Activated T-helper 1 cell treated with anti-CD3 and anti-CD28 coated beads, Interleukin-2, amount 50 U/mL, for 16 hours (primary cell): ENCODE results near the gene MYO5C.

Experiments used
- DNase-seq, 2 donors: peaks; one replicate each; pipeline ENCODE4 v3.0.0-alpha.2; 2020; ENCODE audit warnings: low read depth in 1 of 2, low spot score in 1 of 2

Gene MYO5C, protein sequence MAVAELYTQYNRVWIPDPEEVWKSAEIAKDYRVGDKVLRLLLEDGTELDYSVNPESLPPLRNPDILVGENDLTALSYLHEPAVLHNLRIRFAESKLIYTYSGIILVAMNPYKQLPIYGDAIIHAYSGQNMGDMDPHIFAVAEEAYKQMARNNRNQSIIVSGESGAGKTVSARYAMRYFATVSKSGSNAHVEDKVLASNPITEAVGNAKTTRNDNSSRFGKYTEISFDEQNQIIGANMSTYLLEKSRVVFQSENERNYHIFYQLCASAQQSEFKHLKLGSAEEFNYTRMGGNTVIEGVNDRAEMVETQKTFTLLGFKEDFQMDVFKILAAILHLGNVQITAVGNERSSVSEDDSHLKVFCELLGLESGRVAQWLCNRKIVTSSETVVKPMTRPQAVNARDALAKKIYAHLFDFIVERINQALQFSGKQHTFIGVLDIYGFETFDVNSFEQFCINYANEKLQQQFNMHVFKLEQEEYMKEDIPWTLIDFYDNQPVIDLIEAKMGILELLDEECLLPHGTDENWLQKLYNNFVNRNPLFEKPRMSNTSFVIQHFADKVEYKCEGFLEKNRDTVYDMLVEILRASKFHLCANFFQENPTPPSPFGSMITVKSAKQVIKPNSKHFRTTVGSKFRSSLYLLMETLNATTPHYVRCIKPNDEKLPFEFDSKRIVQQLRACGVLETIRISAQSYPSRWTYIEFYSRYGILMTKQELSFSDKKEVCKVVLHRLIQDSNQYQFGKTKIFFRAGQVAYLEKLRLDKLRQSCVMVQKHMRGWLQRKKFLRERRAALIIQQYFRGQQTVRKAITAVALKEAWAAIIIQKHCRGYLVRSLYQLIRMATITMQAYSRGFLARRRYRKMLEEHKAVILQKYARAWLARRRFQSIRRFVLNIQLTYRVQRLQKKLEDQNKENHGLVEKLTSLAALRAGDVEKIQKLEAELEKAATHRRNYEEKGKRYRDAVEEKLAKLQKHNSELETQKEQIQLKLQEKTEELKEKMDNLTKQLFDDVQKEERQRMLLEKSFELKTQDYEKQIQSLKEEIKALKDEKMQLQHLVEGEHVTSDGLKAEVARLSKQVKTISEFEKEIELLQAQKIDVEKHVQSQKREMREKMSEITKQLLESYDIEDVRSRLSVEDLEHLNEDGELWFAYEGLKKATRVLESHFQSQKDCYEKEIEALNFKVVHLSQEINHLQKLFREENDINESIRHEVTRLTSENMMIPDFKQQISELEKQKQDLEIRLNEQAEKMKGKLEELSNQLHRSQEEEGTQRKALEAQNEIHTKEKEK (N-terminal part only)

DNA sequence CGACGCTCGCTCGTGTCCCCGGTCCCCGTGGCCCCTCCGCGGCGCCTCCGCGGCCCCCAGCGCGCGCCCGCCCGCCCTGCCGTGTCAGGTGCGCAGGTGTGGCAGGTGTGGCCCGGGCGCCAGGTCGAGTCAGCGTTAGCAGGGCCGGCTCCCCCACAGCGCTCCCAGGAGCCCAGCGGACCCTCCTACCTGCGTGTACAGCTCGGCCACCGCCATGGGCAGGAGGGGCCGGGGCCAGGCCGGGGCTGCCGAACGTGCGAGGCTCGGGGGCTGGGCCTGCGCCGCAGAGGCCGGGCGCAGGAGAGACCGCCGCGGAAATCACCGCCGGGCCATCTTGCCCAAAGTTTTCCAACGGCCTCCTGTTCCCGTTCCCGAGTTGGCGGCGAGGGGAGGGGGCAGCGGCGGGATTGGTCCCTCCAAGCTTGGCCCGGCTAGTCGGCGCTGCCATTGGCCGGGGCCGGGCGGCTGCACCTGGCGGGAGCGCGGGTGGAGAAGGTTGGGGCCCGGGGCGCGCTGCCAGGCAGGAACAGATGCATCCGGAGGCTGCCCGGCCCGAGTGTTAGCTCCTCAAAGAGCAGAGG is at the start of gene MYO5C:
TSS of gene MYO5C (minus strand) at position 384 of the 581 bp plus-strand sequence. CDS start at position 216, 168 bp downstream.
- no peak for DNase-seq

DNA sequence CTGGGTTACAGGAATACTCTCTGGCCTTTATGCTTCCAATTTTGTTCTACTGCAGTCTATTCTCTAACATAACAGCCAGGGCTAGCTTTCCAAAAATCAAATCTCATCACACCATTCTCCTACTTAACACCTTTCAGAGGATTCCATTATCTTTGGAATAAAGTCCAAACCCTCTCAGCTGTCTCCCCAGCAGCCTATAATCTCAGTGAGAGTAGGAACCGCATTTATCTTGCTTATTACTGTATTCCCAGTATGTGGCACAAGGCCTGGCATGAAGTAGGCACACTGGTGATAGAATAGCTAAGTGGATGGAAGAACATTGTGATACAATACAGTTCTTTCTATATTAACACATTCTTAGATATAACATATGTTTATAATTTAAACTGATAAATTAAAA is 49.0 kb upstream of the MYO5C start:
- no peak for DNase-seq

DNA sequence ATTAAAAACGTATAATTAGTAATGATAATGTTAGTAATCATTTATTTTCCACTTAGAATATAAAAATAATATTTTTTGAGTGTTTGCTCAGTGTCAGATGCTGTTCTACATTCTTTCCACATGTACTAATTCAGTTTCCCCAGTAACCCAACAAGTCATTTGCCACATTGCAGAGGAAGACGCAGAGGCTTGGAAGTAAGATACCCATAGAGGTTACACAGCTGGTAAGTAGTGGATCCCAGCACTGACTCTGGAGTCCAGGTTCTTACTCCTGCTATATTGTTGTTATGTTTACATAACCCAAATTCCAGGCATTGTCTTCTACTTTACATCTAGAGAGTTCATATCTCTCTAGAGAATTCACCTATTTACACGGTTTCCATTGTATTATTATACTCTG is 48.2 kb upstream of the MYO5C start:
- no peak for DNase-seq

DNA sequence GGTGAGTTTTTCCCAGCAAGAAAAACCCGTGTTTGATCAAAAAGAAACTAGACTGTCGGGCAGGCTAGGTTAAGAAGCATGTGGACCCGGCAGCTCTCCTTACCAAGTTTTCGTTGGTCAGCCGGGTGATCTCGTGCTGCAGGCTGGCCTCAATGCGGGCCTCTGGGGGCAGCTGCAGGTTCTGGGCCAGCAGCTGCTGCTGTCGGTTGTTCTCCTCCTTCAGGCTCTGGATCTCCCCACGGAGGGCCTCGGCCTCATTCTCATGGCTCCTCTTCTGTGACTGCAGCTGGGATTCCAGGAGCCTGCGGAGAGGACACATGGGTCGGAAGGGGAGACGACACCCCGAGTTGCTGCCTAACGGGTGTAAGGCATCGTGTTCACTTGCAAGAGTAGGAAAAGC is 44.5 kb upstream of the MYO5C start:
- DNase-seq: no peak

DNA sequence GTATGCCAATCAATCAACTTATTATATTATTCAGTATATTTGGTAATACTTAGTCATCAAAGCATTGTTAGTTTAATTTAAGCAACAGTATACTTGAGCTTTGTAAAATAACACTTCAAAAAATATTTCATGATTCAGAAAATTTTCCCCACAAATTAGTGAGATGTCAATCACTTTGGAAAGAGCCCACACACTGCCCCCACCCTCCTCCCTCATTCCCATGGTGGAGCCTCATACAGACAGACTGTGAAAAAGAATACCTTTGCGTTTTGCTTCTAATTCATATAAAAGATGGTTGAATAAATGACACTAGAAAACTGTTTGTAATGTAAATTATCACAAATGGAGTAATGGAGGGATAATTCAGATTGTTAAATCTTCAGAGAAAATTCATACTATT is 43.3 kb upstream of the MYO5C start:
- no peak for DNase-seq

DNA sequence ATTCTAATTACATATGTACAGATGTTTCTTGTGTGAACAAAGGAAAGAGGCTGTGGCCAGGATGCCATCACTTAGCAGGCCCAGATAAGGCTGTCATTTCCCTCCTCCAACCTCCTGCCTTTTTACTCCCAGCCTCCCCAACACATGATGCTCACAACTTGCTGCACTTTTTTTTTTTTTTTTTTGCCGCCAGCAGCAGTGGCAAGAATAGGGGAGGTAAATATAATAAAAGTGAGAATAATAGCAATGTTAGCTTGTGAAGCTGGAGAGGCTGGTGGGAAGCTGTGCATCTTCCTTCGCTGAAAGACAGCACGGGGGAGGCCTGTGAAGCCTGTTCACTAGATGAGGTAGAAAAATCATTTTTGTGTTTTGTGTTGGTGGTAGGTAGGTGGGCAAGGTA is 42.5 kb upstream of the MYO5C start:
- DNase-seq: no peak

DNA sequence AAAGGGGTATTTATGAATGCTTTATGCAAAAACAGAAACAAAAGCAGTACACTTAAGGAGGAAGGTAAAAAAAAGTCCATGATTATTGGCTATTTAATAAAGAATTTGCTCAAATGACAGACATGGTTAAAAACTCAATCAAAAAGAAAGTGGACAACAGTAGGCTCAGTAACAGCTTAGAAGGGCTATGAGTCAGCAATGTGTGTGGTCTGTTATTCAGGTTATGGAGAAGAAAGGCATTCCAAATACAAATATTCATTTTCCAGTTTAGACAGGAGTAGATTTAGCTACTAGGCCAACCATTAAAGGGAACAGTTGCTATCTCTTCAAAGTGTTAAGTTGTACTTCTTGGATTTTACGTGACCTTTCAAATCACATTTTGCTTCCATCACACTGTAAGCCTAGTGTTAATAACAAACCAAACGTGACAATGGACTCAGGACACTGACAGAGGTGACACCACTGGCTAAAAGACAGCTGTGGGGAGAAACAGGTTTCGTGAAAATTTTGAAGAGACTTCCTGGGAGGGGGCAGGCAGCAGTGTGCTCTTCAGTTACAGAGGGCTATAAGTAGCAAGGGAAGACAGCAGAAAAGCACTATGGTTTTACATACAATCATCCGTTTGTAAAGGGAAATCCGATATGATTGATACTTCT is 41.7 kb upstream of the MYO5C start:
- no peak for DNase-seq

DNA sequence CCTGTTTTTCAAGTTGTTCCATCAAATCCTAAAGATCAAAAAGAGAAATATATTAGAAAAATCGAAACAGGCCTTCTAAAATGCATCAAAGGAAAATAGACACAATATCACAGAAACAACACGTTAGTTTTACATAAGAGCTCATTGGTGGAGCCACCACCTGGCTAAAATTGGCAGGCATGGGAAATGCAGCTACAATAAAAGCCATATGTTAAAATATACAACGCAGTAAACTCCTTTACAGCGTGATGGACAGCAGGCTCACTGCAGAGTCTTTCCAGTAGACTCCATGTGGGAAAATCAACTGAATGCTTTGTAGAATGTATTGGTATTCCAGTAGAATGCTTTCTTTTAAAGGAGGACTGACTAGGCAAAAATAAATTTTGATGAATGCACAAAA is 40.9 kb upstream of the MYO5C start:
- no peak for DNase-seq

DNA sequence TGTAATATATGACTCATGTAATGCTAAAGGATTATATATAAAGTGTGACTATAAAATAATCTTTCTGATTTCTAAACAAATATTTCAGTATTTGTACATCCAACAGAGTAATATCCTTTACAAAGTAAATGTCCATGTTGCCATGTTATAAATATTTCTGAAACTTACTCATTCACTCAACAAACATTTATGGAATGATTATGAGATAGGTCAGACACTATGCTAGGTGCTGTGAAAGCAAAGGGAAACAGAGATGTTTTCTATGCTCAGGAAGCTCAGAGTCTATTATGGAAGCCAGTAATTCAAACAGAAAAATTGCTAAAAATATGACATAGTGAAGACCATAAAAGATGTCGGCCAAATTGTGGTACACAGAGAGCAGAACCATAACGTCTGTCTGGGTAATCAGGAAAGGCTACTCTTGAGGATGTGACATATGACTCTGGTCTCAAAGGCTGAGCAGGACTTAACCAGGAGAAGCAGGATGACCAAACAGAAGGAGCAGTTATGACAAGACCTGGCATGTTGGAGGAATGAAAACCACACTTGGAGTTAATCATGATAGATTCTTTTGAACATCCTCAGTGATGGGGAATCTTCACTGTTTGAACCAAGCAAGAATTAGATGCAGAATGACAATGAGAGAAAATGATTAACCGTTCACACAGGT is 39.0 kb upstream of the MYO5C start:
- DNase-seq: no peak

DNA sequence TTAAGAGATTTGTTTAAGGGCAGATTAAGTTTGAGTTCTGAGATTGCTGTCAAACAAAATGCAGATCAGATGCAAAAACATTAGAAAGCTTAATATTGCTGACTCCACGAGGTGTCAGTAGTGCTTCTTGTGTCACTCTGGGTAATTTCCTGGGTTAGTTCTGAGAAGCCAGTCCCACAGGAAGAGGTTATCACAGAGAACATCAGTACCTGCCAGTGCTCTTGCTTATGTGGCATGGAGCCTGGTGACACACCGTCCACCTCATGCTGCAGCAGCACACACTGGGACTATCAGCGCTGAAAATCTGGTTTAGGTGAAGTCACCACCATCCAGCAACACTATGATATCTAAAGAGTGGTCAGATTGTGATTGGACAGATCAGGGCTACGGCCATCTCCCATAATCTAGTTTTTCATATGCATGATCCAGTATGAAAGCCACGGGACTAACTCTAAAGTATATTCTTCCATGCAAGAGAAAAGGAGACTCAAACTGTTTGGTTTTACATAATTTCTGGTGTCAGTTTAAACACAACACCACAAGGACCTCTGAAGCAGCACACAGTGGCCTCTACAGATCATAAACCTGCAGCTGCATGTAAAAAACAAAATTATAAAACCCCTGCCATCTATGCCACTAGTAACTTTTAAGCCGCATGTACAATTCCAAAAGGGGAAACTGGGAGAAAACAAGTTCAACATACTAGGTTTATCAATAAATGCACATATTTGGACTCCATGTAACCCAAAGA is 36.1 kb upstream of the MYO5C start:
- peak in 1 of 2 donors; percentile 17 for DNase-seq

DNA sequence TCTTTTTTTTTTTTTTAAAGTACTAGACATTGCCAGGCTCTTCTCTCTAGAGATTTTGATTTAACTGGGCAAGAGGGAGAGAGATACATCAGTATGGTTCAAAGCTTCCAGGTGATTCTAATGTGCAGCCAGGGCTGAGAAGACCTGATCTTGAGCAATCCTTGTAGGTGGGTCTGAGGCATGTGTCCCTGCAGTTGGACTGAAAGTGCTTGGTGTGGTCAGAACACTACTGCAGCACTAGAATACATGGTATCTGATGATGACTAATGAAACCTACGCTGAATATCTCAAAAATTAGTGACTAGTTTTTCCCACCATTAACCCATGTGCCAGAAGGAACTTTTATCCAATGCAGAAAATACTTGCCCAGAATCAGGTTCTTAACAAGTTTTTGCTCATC is 34.4 kb upstream of the MYO5C start:
- DNase-seq: no peak

DNA sequence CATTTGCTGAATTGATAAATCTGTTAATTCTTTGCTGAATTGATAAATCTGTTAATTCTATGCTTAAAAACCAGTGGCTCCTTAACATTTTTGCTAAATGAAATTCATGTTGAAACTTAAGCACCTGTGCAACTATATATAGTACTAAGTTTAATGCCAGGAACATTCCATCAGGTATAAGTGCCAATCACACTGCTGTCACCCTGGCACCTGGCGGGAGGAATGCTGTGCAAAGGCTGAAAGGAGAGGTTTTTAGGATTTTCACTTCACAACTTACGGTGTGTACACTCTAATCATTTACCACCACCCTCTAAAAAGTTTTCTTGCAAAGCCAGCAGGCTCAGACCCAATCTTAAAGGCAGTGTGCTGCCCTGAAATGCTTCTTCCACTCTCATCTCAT is 33.5 kb upstream of the MYO5C start:
- DNase-seq: no peak

DNA sequence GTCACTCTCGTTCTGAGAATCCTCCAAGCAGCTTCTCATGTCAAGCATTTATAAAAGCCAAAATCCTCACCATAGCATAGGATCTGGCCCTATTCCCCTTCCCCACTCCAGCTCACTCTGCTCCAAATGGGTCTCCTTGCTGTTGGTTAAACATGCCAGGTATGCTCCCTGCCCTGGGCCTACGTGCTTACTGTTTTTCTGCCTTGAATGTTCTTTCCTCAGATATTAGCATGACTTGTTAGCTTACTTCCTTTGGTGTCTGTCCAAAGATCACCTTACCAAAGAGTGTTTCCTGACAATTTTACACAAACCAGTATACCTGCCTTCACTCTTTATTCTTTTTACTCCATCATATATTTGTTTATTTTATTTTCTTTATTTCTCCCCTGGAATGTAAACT is 33.1 kb upstream of the MYO5C start:
- no peak for DNase-seq

DNA sequence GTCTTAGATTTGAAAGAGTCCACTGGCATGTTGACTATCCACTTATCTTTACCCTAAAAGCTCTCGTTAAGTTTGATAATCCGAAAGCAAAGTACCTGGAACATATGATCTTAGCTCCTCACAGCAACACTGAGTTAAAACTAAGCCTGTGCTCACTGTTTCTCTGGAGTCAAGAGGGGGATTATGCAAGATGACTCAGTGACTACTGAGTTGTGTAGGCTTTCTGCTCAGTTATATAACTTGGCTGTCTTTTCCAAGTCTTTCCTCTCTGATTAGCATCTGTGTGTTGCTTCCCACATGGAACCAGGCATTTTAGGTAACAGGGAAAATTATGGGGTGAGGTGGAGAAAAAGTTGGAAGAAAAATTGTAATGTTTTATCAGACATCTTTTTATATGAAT is 31.2 kb upstream of the MYO5C start:
- DNase-seq: no peak

DNA sequence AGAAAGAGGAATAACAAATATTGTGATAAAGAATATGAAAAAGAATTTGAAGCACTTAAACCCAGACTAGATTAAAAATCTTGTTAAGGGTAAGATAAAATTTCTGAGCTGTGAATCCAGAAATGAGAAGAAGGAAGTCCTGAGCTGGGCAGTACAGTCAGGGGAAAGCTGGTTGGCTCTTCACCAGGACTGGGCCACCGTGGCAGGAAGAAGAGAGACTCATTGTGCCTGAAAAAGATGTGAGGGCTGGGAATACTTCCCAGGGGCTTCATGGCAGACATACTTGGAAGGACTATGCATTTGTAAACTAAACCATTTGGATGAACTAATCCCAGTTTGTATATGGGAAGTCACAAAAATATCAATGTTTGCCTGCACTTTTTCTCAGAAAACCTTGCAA is 28.5 kb upstream of the MYO5C start:
- no peak for DNase-seq

DNA sequence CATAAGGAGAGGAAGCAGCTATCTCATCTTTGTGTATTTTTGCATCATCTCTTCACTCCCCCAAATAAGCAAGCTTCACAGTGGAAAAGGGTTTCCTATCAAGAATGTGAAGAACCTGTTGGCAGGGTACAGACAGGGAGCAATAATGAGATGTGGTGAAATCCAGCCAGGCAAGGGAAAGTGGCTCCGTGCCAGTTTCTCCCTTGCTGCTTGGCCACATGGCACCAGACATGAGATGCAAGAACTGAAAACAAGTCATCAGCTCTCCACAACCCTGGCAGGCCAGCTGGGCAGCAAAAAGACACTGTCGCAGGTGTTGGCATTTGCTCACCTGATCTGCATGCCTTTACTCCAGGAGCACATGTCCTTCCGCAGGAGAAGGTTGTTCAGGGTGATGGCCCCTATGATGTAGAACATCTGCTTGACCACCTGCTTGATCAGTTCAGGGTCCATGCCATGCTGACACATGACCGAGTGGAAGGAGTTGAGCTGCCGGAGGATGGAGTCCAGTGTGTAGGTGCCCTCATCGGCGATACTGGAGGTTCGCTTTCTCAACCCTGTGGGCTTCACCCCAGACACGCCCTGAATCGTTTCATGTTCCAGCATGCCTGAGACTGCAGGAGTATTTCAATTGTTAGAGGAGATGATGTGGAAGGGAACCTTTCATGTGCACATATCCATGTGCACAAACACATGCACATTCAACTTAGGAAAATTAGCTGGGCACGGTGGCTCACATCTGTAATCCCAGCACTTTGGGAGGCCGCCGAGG is 23.3 kb upstream of the MYO5C start:
- DNase-seq: no peak

DNA sequence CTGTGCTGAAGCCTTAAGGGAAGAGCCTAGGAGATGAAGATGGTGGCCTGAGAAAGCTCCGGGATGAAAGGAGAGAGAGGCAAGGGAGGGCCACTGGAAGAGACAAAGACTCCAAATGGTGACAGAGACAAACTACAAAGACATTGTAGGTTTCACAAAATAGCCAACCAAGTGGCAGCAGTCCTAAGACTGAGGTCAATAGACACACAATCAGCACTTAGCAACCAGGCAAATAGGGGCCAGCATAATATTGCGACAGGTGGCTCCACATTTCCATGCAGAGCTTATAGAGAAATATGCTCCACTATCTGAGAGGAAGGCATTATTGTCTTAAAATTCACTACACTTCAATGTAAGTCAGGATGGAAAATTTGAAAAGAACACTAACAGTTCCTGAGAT is 22.1 kb upstream of the MYO5C start:
- DNase-seq: no peak

DNA sequence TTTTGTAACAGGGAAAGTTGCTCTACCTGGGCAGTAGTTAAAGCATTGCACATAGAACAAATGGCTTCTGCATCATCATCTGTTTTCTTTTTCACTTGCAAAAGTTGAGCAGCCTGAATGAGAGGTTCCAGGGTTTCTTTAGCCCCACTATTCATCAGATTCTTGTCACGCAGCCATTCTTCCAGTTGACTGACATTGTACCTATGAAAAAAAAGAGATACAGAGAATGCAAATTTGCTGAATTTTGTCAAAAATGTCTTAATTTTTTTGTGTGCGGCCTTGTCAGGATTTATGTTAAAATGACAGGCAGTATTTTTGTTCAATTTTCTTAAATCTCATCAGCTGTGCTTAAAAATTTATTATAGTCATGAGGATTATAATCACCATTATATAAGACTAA is 21.4 kb upstream of the MYO5C start:
- no peak for DNase-seq

DNA sequence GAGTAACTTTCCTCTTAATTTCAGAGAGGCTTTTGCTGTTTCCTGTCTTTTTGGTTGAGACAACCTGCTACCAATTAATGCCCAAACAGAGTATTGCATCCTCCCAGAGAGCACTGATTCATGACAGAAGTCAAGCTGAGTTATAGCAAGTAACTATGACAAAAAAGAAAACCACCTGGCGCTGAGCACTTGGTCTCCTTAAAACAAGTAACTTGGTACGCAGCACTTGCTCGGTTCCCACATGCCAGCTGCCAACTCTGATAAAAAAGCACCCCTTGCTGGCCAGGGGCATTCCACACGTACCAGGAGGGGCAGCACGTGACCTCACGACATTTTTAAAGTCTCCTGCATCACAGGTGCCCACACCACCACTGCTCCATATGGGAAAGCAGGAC is 13.5 kb upstream of the MYO5C start:
- no peak for DNase-seq
